ENCODE data around the gene CD3G.
"Not testable (repeated sequence)": the region's sequence is repeated elsewhere in the genome, so short reads cannot be mapped to it uniquely, and the experiment has no call there.

CD3G gene

GRCh38 chr11:118343981-118344515 is at the start of gene CD3G:
Gene CD3G (plus strand): TSS chr11:118344344. CDS start chr11:118344424, 80 bp downstream.
- DNase-seq = peak; percentile 78

GRCh38 chr11:118295199-118295598 is 48.9 kb upstream of the CD3G start:
- DNase-seq = no peak

GRCh38 chr11:118295815-118296454 is 48.2 kb upstream of the CD3G start:
- DNase-seq = peak; percentile 64

GRCh38 chr11:118301600-118302195 is 42.4 kb upstream of the CD3G start:
- no peak for DNase-seq

GRCh38 chr11:118304227-118304567 is 39.9 kb upstream of the CD3G start:
- no peak for DNase-seq

- DNase-seq = peak; percentile 73
These were observed 39.4 kb upstream of the CD3G start, which contains the start of gene CD3E for GRCh38 chr11:118304568-118305248. Gene CD3E (plus strand): TSS chr11:118304730. CDS start chr11:118304953, 223 bp downstream.

- DNase-seq = peak; percentile 44
These were observed 38.4 kb upstream of the CD3G start for GRCh38 chr11:118305726-118306125.

- DNase-seq = peak; percentile 61
These were observed 37.6 kb upstream of the CD3G start for GRCh38 chr11:118306556-118306955.

GRCh38 chr11:118308995-118309528 is 35.1 kb upstream of the CD3G start:
- not testable (repeated sequence) for DNase-seq

- DNase-seq = no peak
These were observed 33.9 kb upstream of the CD3G start for GRCh38 chr11:118310271-118310670.

- no peak for DNase-seq
These were observed 33.2 kb upstream of the CD3G start for GRCh38 chr11:118310781-118311485.

GRCh38 chr11:118311518-118311917 is 32.6 kb upstream of the CD3G start:
- no peak for DNase-seq

- DNase-seq = no peak
These were observed 31.8 kb upstream of the CD3G start for GRCh38 chr11:118312328-118312727.

GRCh38 chr11:118313242-118313641 is 30.9 kb upstream of the CD3G start:
- no peak for DNase-seq

- DNase-seq = no peak
These were observed 29.1 kb upstream of the CD3G start for GRCh38 chr11:118314988-118315411.

GRCh38 chr11:118318124-118318523 is 26.0 kb upstream of the CD3G start:
- DNase-seq = no peak

GRCh38 chr11:118318581-118319336 is 25.4 kb upstream of the CD3G start:
- DNase-seq = no peak

GRCh38 chr11:118319337-118319707 is 24.8 kb upstream of the CD3G start:
- DNase-seq = no peak

- DNase-seq = no peak
These were observed 23.6 kb upstream of the CD3G start for GRCh38 chr11:118320515-118320914.

- no peak for DNase-seq
These were observed 22.6 kb upstream of the CD3G start for GRCh38 chr11:118321386-118322082.

- DNase-seq = no peak
These were observed 21.4 kb upstream of the CD3G start for GRCh38 chr11:118322721-118323120.

- DNase-seq = no peak
These were observed 18.9 kb upstream of the CD3G start for GRCh38 chr11:118325283-118325682.

All from stimulated activated CD4-positive, alpha-beta T cell treated with anti-CD3 and anti-CD28 coated beads, Interleukin-4, amount 100 ng/mL, for 24 hours (primary cell).